Neuron (in vitro differentiated cells): Measurements from ENCODE around the gene NOD2.
A peak's percentile ranks its signal among the peaks of the same experiment; 100 is the strongest.

Experiments used
- H2AFZ ChIP-seq: one replicate; pipeline ENCODE4 v1.6.1; 2013; ENCODE audit warnings: low read depth, mild to moderate bottlenecking, inconsistent platforms, low read length, moderate library complexity
- H3K27me3 ChIP-seq: one replicate; pipeline ENCODE4 v1.6.1; 2013; ENCODE audit warnings: low read length; ENCODE audit not compliant: insufficient read depth
- H3K36me3 ChIP-seq: one replicate; pipeline ENCODE4 v1.6.1; 2013; ENCODE audit warnings: low read length; ENCODE audit not compliant: insufficient read depth
- H3K4me1 ChIP-seq: one replicate; pipeline ENCODE4 v1.6.1; 2013; ENCODE audit warnings: low read length; ENCODE audit not compliant: insufficient read depth
- H3K4me3 ChIP-seq: 2 replicates; pipeline ENCODE4 v1.5.1; 2013; ENCODE audit warnings: mild to moderate bottlenecking, low read length, moderate library complexity
- H3K9me3 ChIP-seq: one replicate; pipeline ENCODE4 v1.6.1; 2013; ENCODE audit warnings: low read length

NOD2 gene

GRCh38 chr16:50740736-50741135 is 47.3 kb downstream of the NOD2 start:
- Histone ChIP-seq H3K4me1 (peaks cover 11% of the 10 kb centered on the region), H3K4me3 (no peak overlapping the region), H3K9me3 (no peaks in the 10 kb centered on the region), H3K36me3 (no peaks in the 10 kb centered on the region), H2AFZ (no peak overlapping the region), H3K27me3 (peaks cover 16% of the 10 kb centered on the region)

DNA sequence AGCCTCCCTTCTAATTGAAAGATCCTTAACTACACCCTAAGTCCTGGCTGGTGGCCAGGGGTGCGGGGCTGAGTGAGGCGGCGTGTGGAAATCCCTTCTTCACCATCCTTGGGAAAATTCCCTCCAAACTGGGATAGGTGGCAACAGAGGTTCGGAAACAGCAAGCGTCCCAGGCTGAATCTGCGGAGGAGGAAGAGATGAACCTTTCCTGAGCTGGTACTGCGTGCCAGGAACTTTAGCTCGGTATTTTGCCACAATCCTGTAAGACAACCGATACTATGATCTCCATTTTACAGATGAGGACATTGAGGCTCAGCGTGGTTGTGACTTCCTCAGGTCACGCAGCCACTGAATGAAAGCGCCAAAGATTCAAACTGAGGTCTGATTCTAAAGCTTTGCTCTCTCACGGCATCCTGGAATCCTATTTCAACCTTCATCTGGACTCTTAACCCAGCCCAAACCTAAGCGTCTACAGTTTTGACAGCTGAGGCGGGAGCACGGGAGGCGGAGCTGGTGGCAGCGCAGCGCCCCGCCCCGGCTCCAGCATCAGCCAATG is 47.9 kb downstream of the NOD2 start:
- H2AFZ ChIP-seq = no peak overlapping the region
- H3K4me1 ChIP-seq = peaks cover 11% of the 10 kb centered on the region
- H3K27me3 ChIP-seq = peaks cover 15% of the 10 kb centered on the region
- H3K36me3 ChIP-seq = no peaks in the 10 kb centered on the region
- H3K9me3 ChIP-seq = no peaks in the 10 kb centered on the region
- peak overlapping the region; percentile 39 for H3K4me3 ChIP-seq

DNA sequence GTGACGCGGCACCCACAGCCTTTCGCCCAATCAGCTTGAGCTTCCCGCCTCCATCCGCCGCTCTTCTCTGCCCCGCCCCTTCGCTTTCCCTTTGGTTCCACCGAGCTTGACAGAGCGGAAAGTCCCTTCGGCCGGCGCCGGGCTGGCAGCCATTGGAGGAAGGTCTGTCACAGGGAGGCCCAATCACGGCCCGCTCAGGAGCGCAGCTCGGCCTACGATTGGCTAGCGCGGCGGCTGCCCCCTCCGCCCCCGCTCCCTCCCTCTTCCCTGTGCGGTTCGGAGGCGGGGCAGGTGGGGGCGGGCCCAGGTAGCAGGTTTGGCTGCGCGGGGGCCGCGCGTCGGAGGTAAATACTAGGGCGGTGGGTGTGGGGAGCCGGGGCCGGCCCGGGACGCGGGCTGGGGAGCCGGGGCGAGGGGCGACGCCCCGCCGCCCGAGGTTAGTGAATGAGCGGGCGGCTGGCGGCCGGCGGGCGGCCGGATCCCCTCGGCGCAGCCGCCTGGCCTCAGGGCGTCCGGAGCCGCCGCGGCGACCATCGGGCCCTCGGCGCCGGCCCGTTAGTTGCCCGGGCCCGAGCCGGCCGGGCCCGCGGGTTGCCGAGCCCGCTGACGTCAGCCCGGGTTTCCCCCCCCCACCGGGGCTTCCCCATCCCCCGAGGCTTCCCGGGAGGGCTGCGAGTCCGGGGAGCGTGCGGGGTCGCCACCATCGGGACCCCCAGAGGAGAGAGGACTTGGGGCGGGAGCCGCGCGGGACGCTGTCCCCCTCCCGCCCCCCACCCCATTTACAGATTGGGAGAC is 48.6 kb downstream of the NOD2 start, which contains the start of gene CYLD:
Gene CYLD, plus strand, starts transcription at position 306 of the 795 bp plus-strand sequence. CDS start 7,613 bp downstream, outside the sequence.
- Histone ChIP-seq H3K27me3 (peaks cover 12% of the 10 kb centered on the region), H3K4me1 (peaks cover 11% of the 10 kb centered on the region), H3K36me3 (no peaks in the 10 kb centered on the region), H3K4me3 (peak within 1 kb of the TSS; percentile 69), H2AFZ (peak within 1 kb of the TSS; percentile 69), H3K9me3 (no peaks in the 10 kb centered on the region)

DNA sequence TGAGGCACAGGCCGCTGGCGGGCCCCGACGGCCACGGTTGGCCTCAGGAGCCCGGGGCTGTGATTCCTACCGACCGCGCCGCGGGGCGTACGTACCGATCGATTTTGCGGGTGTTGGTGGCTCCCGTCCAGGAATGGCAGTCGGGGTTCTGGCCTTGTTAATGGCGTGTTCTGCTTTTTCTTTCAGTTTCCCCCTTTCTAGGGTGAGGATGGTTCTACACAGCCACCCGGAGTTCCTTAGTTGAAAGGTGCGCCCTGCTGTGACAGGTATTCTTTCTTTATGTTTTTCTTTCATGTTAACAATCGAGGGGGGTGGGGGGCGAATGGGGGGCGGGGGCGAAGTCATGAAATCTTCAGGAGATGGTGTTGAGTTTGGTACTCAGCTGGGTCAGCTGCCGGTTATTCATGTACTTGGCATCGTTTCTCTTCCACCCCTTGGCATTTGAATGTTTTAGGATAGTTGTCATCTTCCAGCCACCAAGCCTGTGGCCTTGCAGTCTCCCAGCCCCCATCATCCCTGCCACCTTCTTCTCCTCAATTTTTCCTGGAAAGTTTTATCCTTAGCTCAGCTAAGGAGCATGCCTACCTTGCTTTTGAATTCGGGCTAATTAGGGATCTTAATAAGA is 49.3 kb downstream of the NOD2 start:
- H3K9me3 ChIP-seq = no peaks in the 10 kb centered on the region
- no peaks in the 10 kb centered on the region for H3K36me3 ChIP-seq
- peaks cover 7% of the 10 kb centered on the region for H3K27me3 ChIP-seq

DNA sequence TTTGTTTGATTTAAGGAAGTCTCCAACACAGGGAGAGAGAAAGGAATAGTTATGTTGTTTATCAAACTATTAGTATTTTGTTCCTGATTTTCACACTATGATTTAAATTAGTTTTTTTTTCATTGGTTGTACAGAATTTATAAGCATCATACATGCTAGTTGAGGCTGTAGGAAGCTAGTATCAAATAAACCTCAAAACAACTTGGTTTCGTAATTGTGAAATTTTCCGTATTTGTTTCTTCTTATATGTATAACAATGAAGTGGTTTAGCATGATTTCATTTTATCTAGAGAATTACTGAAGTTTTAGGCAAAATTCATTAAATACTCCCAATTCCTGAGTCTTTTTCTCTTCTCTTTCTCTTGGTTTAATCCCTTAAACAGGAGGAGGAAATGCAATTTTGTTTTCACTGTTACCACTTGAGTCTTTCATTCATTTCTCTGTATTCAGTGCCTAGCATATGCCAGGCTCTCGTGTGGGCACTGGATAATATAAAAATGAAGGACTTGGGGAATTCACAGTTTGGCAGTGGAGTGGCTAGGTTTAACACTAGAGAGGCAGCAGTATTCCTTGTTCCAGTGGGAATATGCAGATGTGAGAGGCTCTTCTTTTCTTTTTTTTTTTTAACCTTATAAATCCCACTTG is 50.3 kb downstream of the NOD2 start:
- Histone ChIP-seq H3K4me1 (peaks cover 15% of the 10 kb centered on the region), H3K36me3 (no peaks in the 10 kb centered on the region), H3K27me3 (no peaks in the 10 kb centered on the region), H2AFZ (no peak overlapping the region), H3K9me3 (no peaks in the 10 kb centered on the region), H3K4me3 (no peak overlapping the region)

More for the DNA sequence above, 49.3 kb downstream of the NOD2 start:
- H3K4me1 ChIP-seq = peaks cover 15% of the 10 kb centered on the region
- peak overlapping the region; percentile 69 for H2AFZ ChIP-seq
- H3K4me3 ChIP-seq = peak overlapping the region; percentile 69

GRCh38 chr16:50744881-50745280 is 51.5 kb downstream of the NOD2 start:
- no peaks in the 10 kb centered on the region for H3K9me3 ChIP-seq
- H3K27me3 ChIP-seq = no peaks in the 10 kb centered on the region
- H2AFZ ChIP-seq = no peak overlapping the region
- H3K4me3 ChIP-seq = no peak overlapping the region
- peaks cover 2% of the 10 kb centered on the region for H3K36me3 ChIP-seq
- H3K4me1 ChIP-seq = peaks cover 15% of the 10 kb centered on the region

DNA sequence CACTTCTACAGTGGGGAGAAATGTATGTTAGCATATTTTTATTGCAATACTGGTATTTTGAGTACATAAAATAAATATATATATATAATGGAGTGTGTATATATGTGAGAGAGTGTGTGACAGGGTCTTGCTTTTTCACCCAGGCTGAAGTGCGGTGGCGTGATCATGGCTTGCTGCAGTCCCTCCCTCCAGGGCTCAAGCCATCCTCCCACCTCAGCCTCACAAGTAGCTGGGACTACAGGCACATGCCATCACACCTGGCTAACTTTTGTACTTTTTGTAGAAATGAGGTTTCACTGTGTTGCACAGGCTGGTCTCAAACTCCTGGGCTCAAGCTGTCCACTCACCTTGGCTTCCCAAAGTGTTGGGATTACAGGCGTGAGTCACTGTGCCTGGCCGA is 52.5 kb downstream of the NOD2 start:
- Histone ChIP-seq H3K4me1 (peaks cover 15% of the 10 kb centered on the region), H3K27me3 (no peaks in the 10 kb centered on the region), H2AFZ (no peak overlapping the region), H3K9me3 (no peaks in the 10 kb centered on the region), H3K36me3 (peaks cover 4% of the 10 kb centered on the region), H3K4me3 (no peak overlapping the region)

DNA sequence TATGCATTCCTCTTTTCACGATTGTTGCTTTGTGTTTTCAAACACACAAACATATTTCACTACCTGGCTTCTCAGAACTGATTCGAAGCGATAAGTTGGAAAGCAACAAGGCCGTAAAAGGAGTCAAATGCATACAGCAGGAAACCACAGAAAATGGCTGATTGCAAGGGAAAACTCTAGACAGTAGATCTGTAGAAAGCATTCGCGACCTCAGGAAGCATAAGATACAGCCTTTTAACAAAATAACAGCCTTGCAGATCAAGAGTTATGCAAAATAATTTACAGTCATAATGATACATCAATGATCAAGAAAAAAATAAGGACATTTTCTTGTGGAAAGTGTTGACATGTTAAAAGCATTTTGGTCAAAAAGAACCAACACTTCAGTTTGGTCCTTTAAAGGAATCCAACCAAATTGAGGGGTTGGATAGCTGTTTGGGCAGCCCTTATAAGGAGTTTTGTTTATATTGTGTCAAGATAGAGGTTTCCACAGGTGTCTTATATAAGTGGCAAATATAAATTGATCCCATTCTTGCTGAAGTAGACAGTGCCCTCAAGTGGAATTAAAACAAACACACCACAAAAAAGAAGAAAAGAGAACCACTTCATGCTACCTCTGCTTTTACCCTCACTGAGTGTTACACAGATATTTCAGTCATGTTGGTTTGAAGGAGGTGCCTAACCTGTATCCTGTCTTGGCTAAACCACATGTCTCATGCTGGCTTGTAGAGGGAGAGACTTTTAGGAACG is 54.0 kb downstream of the NOD2 start:
- Histone ChIP-seq H3K4me3 (no peak overlapping the region), H3K4me1 (peaks cover 15% of the 10 kb centered on the region), H3K36me3 (peaks cover 6% of the 10 kb centered on the region), H2AFZ (no peak overlapping the region), H3K9me3 (no peaks in the 10 kb centered on the region), H3K27me3 (no peaks in the 10 kb centered on the region)

DNA sequence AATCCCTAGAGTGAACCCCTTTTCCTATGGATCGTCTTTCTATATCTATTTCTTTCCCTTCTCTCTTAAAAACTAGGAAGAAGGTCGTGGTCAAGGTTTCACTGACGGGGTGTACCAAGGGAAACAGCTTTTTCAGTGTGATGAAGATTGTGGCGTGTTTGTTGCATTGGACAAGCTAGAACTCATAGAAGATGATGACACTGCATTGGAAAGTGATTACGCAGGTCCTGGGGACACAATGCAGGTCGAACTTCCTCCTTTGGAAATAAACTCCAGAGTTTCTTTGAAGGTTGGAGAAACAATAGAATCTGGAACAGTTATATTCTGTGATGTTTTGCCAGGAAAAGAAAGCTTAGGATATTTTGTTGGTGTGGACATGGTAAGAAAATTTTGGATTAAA is 58.1 kb downstream of the NOD2 start:
- Histone ChIP-seq H3K27me3 (no peaks in the 10 kb centered on the region), H3K9me3 (peaks cover 2% of the 10 kb centered on the region), H3K4me3 (no peak overlapping the region), H2AFZ (no peak overlapping the region), H3K36me3 (peaks cover 22% of the 10 kb centered on the region), H3K4me1 (peaks cover 4% of the 10 kb centered on the region)

- peaks cover 2% of the 10 kb centered on the region for H3K9me3 ChIP-seq
- H3K36me3 ChIP-seq = peaks cover 22% of the 10 kb centered on the region
- peaks cover 4% of the 10 kb centered on the region for H3K4me1 ChIP-seq
- no peak overlapping the region for H3K4me3 ChIP-seq
- H3K27me3 ChIP-seq = no peaks in the 10 kb centered on the region
- H2AFZ ChIP-seq = no peak overlapping the region
Measured at GRCh38 chr16:50752471-50753235, 59.2 kb downstream of the NOD2 start.

DNA sequence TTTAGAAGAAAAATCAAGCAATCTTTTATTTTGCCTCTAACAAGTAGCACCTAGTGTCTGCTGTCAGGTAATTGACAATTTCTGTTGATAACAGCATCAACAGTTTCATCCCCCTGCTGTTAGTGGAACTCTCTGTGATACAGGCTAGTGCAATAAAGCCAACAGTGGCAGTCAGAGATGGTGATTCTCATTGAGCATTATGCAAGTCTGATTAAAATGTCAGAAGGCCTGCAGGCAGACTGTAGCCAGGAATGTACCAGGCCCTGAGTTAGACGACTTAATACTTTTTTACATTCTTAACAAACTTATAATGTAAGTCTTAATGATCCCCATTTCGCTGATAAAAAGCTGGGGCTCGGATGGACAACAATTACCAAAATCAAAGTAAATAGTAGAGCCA is 63.1 kb downstream of the NOD2 start:
- Histone ChIP-seq H2AFZ (no peak overlapping the region), H3K4me3 (no peak overlapping the region), H3K9me3 (peaks cover 2% of the 10 kb centered on the region), H3K27me3 (no peaks in the 10 kb centered on the region), H3K36me3 (peaks cover 25% of the 10 kb centered on the region), H3K4me1 (peaks cover 4% of the 10 kb centered on the region)

DNA sequence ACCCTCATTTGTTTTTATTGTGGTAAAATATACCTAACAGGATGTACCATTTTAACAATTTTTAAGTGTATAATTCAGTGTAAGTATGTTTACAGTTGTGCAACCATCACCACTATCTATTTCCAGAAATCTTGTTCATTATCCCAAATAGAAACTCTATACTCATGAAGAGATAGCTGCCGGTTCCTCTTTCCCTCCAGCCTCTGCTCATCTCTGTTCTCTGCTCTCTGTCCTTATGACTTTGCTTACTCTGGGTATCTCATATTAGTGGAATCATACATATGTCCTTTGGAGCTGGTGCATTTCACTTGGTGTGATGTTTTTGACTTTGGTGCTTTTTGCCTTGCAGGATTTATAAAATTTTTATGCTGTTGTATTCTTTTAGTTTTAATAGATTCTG is 67.9 kb downstream of the NOD2 start:
- H2AFZ ChIP-seq = no peak overlapping the region
- peaks cover 4% of the 10 kb centered on the region for H3K9me3 ChIP-seq
- no peaks in the 10 kb centered on the region for H3K27me3 ChIP-seq
- no peak overlapping the region for H3K4me3 ChIP-seq
- H3K4me1 ChIP-seq = peaks cover 4% of the 10 kb centered on the region
- H3K36me3 ChIP-seq = peaks cover 7% of the 10 kb centered on the region
